ENCODE data around the gene SLIT3.

DNA sequence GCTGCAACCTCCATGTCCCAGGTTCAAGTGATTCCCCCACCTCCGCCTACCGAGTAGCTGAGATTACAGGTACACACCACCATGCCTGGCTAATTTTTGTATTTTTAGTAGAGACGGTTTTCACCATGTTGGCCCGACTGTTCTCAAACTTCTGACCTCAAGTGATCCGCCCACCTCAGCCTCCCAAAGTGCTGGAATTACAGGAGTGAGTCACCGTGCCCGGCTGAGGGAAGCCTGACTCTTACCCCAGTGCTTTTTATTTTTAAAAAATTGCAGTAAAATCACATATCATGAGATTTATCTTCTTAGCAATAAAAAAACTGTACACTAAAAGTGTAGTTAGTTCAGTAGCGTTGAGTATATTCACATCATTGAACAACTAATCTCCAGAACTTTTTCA is 105.3 kb downstream of the SLIT3 start:
- TF ChIP-seq, protein P1, sequence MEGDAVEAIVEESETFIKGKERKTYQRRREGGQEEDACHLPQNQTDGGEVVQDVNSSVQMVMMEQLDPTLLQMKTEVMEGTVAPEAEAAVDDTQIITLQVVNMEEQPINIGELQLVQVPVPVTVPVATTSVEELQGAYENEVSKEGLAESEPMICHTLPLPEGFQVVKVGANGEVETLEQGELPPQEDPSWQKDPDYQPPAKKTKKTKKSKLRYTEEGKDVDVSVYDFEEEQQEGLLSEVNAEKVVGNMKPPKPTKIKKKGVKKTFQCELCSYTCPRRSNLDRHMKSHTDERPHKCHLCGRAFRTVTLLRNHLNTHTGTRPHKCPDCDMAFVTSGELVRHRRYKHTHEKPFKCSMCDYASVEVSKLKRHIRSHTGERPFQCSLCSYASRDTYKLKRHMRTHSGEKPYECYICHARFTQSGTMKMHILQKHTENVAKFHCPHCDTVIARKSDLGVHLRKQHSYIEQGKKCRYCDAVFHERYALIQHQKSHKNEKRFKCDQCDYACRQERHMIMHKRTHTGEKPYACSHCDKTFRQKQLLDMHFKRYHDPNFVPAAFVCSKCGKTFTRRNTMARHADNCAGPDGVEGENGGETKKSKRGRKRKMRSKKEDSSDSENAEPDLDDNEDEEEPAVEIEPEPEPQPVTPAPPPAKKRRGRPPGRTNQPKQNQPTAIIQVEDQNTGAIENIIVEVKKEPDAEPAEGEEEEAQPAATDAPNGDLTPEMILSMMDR (IDR thresholded peaks at IDR 0.05; ENCODE audit: poor library complexity): no peak
- TF ChIP-seq EZH2phosphoT487 (IDR thresholded peaks at IDR 0.05; ENCODE audit: low read depth, severe bottlenecking, unreplicated experiment): no peak
